Measurements from ENCODE around the gene BARHL2.
A peak's percentile ranks its signal among the peaks of the same experiment; 100 is the strongest.

Gene BARHL2

DNA sequence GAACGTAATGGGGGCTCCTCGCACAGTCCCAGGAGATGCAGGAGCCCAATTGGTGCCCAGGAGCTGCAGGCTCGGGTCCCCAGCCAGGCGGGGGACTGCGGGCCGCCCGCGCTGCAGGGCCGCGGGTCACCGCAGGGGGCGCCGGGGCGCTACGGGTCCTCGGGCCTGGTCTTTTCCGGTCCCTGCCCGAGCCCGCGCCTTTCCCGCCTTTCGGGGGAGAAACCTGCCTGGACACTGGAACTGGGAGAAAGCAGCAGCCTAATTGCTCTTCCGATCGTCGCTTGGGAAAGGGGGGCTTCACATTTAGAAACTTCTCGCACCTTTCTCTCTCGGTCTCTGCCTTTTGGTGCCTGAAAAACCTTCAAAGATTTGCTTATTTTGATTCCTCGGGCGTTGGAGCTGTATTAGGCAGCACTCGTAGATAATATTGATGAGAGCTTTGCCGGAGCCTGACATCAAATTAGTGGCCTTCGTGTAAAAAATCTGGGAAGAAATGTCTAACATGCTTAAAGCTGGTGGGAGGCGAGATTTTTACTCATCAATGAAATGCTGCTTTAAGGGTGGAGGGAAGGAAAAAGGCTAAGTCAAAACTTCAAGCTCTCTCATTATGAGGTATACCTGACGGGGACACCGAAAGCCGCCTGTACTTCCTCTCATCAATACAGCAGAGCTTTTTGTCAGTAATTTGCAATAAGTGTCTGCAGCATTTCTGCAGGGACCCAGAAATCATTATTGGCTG lies 12.6 kb upstream of the BARHL2 start:
- Histone ChIP-seq H3K4me1 (ENCODE audit: insufficient read depth, low read length) (peaks cover 32% of the 10 kb centered on the region), H3K9me3 (ENCODE audit: low read length) (no peaks in the 10 kb centered on the region), H2AFZ (ENCODE audit: low read depth, low read length) (peak overlapping the region; percentile 32), H3K27me3 (ENCODE audit: insufficient read depth, low read length) (peaks cover 88% of the 10 kb centered on the region), H3K4me3 (ENCODE audit: low read length) (peak overlapping the region; percentile 35), H3K36me3 (ENCODE audit: insufficient read depth, low read length) (no peaks in the 10 kb centered on the region)

- H3K4me1 ChIP-seq (ENCODE audit: insufficient read depth, low read length): peaks cover 34% of the 10 kb centered on the region
- no peaks in the 10 kb centered on the region for H3K9me3 ChIP-seq (ENCODE audit: low read length)
- no peak overlapping the region for H3K4me3 ChIP-seq (ENCODE audit: low read length)
- H3K36me3 ChIP-seq (ENCODE audit: insufficient read depth, low read length): no peaks in the 10 kb centered on the region
- peaks cover 89% of the 10 kb centered on the region for H3K27me3 ChIP-seq (ENCODE audit: insufficient read depth, low read length)
- no peak overlapping the region for H2AFZ ChIP-seq (ENCODE audit: low read depth, low read length)
These were observed 11.6 kb upstream of the BARHL2 start for GRCh38 chr1:90728502-90729287.

DNA sequence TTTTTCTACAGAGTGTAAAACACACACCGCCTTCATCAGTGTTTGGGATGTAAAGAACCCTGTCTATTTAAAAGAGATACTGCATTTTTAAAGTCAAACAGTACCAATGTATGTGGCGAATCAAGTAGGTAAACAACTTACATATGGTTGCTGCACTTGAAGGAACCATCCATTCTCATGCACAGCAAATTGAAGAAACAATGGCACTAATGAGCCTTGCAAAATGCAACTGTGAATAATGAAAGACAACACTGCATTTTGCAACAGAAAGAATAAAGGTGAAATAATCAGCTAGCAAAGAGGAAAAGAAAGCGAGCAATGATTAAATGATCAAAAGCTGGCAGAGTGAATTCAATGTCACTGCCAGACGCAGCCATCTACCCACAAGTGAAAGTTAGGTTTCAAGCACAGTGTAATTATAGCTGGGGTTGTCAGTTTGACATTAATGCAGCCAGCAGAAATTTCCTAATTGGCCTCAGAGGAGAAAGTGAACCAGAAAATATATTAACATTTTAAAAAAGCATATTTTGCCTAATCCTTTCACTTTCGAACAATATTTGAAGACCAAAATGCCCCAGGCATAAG lies 10.9 kb upstream of the BARHL2 start:
- H3K4me1 ChIP-seq (ENCODE audit: insufficient read depth, low read length): peaks cover 34% of the 10 kb centered on the region
- no peak overlapping the region for H2AFZ ChIP-seq (ENCODE audit: low read depth, low read length)
- no peaks in the 10 kb centered on the region for H3K9me3 ChIP-seq (ENCODE audit: low read length)
- no peaks in the 10 kb centered on the region for H3K36me3 ChIP-seq (ENCODE audit: insufficient read depth, low read length)
- H3K4me3 ChIP-seq (ENCODE audit: low read length): no peak overlapping the region
- peaks cover 90% of the 10 kb centered on the region for H3K27me3 ChIP-seq (ENCODE audit: insufficient read depth, low read length)

DNA sequence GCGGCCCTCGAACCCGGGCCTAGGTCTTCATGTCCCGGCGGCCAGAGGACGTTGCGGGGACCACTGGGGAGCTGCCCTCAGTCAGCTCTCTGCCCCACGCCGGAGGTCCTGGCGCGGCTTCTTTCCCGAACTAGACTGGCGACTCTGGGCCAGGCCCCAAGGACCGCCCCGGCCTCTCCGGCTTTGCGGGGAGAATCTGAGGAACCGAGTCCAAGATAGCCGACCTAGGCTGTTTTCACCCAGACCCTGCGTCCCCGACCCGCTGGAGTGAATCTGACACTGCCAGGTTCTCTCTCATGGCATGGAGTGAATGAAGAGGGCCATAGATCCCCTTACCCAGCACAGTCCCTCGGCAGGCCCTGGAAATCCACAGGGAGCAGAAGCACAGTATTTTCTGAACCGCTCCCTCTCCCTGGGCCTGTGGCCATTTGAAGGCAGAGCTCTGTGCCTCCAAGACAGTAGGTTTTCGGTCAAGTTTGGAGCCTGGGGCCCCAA lies 9.9 kb upstream of the BARHL2 start:
- Histone ChIP-seq H3K9me3 (ENCODE audit: low read length) (no peaks in the 10 kb centered on the region), H3K4me3 (ENCODE audit: low read length) (no peak overlapping the region), H3K27me3 (ENCODE audit: insufficient read depth, low read length) (peaks cover 94% of the 10 kb centered on the region), H3K36me3 (ENCODE audit: insufficient read depth, low read length) (no peaks in the 10 kb centered on the region), H2AFZ (ENCODE audit: low read depth, low read length) (no peak overlapping the region), H3K4me1 (ENCODE audit: insufficient read depth, low read length) (peaks cover 34% of the 10 kb centered on the region)

DNA sequence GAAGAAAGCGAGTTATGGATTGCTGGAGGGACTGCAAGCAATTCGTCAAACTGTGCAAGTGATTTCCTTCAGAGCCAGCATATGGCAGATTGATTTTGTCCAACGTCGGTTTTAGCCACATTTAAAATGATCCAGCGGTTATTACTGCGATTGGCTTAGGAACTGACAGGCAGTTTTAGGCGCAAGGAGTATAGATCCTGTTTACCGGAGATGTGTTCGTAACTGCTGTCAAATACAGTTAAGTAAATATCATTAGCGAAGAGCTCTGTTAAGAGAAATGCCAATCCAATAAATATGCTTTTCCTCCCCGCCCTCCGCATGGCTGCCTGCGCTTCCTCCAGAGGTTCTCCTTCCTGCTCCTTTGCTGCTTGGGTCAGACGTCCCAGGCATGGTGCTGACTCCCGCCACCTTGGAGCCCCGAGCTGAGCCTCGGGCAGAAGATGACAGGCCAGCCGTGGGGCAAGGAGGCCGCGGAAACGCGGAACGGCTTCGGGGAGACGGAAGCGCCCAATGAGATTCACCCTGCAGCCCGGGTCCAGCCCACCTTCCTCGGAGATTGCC lies 9.4 kb upstream of the BARHL2 start:
- H3K4me1 ChIP-seq (ENCODE audit: insufficient read depth, low read length): peaks cover 34% of the 10 kb centered on the region
- H3K27me3 ChIP-seq (ENCODE audit: insufficient read depth, low read length): peaks cover 94% of the 10 kb centered on the region
- H2AFZ ChIP-seq (ENCODE audit: low read depth, low read length): no peak overlapping the region
- H3K4me3 ChIP-seq (ENCODE audit: low read length): no peak overlapping the region
- H3K36me3 ChIP-seq (ENCODE audit: insufficient read depth, low read length): no peaks in the 10 kb centered on the region
- H3K9me3 ChIP-seq (ENCODE audit: low read length): no peaks in the 10 kb centered on the region

DNA sequence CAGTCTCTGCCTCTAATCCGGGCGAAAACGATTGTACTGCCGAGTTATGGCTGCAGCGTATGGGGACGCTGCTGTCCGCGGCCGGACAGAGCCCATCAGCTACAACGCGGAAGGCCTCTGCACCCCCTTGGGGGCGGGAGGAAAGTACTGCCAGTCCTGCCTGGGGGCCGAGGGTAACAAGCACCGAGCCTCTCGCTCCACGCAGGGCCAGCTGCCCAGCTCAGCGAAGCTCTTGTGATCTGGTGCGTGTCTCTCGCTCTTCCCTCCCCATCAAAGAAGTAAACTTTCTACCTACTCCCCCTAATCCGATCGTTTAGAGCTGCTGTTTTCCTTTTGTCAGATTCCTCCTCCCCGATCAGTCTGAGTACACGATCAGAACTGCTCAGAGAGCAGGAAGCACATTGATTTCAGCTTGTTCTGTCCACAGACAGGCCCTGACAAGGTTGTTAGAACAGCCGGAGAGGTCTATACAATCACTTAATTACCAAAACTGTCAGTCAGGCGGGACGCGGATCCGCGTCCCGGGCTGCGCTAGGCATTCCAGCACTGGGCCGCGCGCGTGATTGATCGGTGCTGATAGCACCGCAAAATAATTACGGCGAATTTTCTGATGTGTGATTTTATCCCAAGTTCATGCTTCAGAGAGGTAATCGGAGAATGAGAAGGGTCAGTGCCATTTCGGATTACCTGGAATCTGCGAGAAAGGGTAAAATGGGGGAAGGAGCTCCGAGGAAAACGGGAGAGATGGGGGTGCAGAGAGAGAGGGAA lies 8.7 kb upstream of the BARHL2 start:
- Histone ChIP-seq H3K9me3 (ENCODE audit: low read length) (no peaks in the 10 kb centered on the region), H3K36me3 (ENCODE audit: insufficient read depth, low read length) (no peaks in the 10 kb centered on the region), H2AFZ (ENCODE audit: low read depth, low read length) (peak overlapping the region; percentile 90), H3K4me3 (ENCODE audit: low read length) (peak overlapping the region; percentile 24), H3K27me3 (ENCODE audit: insufficient read depth, low read length) (peaks cover 92% of the 10 kb centered on the region), H3K4me1 (ENCODE audit: insufficient read depth, low read length) (peaks cover 34% of the 10 kb centered on the region)

DNA sequence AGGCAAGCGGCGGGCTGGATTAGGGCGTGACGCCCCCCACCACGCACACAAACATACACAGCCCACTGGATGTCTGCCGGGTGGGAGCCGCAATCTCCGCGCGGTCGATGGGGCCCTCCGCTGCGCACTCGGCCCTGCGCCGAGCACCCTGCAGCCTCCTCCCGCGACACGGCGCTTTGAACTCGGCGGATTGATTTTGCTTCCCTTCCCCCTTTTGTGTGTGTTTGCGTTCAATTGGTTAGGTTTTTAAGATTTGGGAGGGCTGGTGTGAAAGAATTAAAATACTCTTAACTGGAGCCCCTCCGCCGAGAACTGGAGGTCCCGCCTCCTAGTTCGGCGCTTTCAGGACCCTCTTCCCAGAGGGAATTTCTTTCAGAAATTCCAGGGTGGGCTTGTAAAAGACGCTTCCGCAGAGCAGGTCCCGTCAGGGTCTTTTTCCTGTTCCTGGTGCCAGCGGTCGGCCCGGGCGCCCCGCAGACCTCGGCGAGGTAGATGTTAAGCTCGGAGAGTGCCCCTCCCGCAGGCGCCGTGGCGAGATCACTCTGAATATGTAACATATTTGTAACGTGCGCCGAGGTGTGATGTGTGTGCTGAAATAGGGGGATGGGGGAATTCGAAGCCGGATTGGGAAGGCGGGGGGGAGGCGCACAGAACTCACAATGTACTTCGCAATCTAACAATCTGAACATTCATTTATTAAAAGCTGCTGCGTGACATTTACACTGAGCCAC lies 8.0 kb upstream of the BARHL2 start:
- peak overlapping the region; percentile 24 for H3K4me3 ChIP-seq (ENCODE audit: low read length)
- peaks cover 90% of the 10 kb centered on the region for H3K27me3 ChIP-seq (ENCODE audit: insufficient read depth, low read length)
- no peaks in the 10 kb centered on the region for H3K36me3 ChIP-seq (ENCODE audit: insufficient read depth, low read length)
- H3K9me3 ChIP-seq (ENCODE audit: low read length): no peaks in the 10 kb centered on the region
- H2AFZ ChIP-seq (ENCODE audit: low read depth, low read length): peak overlapping the region; percentile 90
- H3K4me1 ChIP-seq (ENCODE audit: insufficient read depth, low read length): peaks cover 28% of the 10 kb centered on the region

DNA sequence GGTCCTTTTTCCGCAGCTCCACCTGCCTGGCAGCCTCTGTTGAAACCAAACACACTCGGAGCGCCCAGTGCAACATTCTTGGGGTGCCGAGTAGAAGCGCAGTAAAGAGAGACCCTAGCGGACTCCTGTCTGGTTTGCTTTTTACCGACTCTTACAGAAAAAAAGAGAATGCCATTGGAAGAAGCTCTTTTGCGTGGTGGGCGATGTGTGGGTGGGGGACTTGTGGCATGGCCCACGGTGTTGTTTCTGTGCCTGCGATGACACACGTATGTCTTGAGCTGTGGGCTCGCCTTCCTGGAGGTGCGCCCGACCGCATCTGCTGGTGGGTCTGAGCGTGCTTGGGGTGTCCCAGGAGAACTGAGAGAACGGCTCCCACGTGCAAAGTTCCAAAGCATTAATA lies 7.3 kb upstream of the BARHL2 start:
- H2AFZ ChIP-seq (ENCODE audit: low read depth, low read length): no peak overlapping the region
- H3K36me3 ChIP-seq (ENCODE audit: insufficient read depth, low read length): no peaks in the 10 kb centered on the region
- H3K4me3 ChIP-seq (ENCODE audit: low read length): no peak overlapping the region
- peaks cover 23% of the 10 kb centered on the region for H3K4me1 ChIP-seq (ENCODE audit: insufficient read depth, low read length)
- H3K9me3 ChIP-seq (ENCODE audit: low read length): no peaks in the 10 kb centered on the region
- H3K27me3 ChIP-seq (ENCODE audit: insufficient read depth, low read length): peaks cover 92% of the 10 kb centered on the region

GRCh38 chr1:90723590-90724108 lies 6.5 kb upstream of the BARHL2 start:
- Histone ChIP-seq H3K9me3 (ENCODE audit: low read length) (no peaks in the 10 kb centered on the region), H3K4me1 (ENCODE audit: insufficient read depth, low read length) (peaks cover 21% of the 10 kb centered on the region), H2AFZ (ENCODE audit: low read depth, low read length) (no peak overlapping the region), H3K36me3 (ENCODE audit: insufficient read depth, low read length) (no peaks in the 10 kb centered on the region), H3K27me3 (ENCODE audit: insufficient read depth, low read length) (peaks cover 95% of the 10 kb centered on the region), H3K4me3 (ENCODE audit: low read length) (no peak overlapping the region)

- Histone ChIP-seq H2AFZ (ENCODE audit: low read depth, low read length) (no peak overlapping the region), H3K4me3 (ENCODE audit: low read length) (no peak overlapping the region), H3K4me1 (ENCODE audit: insufficient read depth, low read length) (peaks cover 19% of the 10 kb centered on the region), H3K9me3 (ENCODE audit: low read length) (no peaks in the 10 kb centered on the region), H3K27me3 (ENCODE audit: insufficient read depth, low read length) (peaks cover 95% of the 10 kb centered on the region), H3K36me3 (ENCODE audit: insufficient read depth, low read length) (no peaks in the 10 kb centered on the region)
These were observed 5.9 kb upstream of the BARHL2 start for GRCh38 chr1:90722874-90723589.
